Measurements from ENCODE around the gene ADAMTS12. TPM values are rescaled to one million over a fixed set of nuclear protein-coding genes. Genes with fewer than 3 reads are reported as not detected.

ADAMTS12 gene
- total RNA-seq, 2 donors from 2014 or later: 2.3 to 8.9 TPM

DNA sequence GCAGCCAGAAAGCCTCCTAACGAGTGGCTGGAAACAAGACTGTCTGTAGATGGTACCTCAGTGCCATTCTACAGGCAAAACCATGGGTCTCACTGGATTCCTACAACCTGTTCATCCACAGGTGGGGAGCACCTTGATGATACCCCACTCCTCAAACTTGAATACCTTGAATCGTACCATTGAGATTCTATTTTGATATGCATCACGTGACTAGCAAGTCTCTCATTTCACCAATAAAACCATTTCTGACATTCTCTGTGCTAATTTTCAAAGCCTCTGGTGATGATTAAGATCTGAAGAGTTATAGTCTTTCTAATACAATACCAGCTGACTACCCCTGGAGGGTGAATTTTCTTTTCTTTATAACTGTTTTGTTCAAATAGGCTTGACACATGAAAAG lies 188.9 kb downstream of the ADAMTS12 start:
- DNase-seq: no peak
- no peak overlapping the region for H3K27ac ChIP-seq
- H3K4me3 ChIP-seq: no peak overlapping the region
- intact Hi-C loops (cut with DNase I): no loop called here
- TF ChIP-seq, protein P1, sequence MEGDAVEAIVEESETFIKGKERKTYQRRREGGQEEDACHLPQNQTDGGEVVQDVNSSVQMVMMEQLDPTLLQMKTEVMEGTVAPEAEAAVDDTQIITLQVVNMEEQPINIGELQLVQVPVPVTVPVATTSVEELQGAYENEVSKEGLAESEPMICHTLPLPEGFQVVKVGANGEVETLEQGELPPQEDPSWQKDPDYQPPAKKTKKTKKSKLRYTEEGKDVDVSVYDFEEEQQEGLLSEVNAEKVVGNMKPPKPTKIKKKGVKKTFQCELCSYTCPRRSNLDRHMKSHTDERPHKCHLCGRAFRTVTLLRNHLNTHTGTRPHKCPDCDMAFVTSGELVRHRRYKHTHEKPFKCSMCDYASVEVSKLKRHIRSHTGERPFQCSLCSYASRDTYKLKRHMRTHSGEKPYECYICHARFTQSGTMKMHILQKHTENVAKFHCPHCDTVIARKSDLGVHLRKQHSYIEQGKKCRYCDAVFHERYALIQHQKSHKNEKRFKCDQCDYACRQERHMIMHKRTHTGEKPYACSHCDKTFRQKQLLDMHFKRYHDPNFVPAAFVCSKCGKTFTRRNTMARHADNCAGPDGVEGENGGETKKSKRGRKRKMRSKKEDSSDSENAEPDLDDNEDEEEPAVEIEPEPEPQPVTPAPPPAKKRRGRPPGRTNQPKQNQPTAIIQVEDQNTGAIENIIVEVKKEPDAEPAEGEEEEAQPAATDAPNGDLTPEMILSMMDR (IDR thresholded peaks at IDR 0.05): no peak
- TF ChIP-seq POLR2A (IDR thresholded peaks at IDR 0.05): no peak
- H3K36me3 ChIP-seq (replicated peaks in 1 of 2; ENCODE audit: insufficient read depth in 1 of 2, low read depth in 2 of 2): no peaks in the 10 kb centered on the region
- H3K9me3 ChIP-seq: peaks cover 0 to 9% (median 0%) of the 10 kb centered on the region in 3 donors
- ATAC-seq: no peak
- 76 to 88% methylated on average over 3 of the region's 3 CpGs for WGBS, 2 donors
- H3K27me3 ChIP-seq: no peaks in the 10 kb centered on the region
- no peaks in the 10 kb centered on the region for H3K4me1 ChIP-seq

GRCh38 chr5:33701951-33702350 lies 189.8 kb downstream of the ADAMTS12 start:
- no peak for TF ChIP-seq POLR2A (IDR thresholded peaks at IDR 0.05)
- 17 to 37% methylated on average over 2 of the region's 2 CpGs for WGBS, 2 donors
- Histone ChIP-seq H3K9me3 (no peaks in the 10 kb centered on the region), H3K27me3 (no peaks in the 10 kb centered on the region), H3K4me1 (no peaks in the 10 kb centered on the region), H3K27ac (no peak overlapping the region), H3K36me3 (replicated peaks in 1 of 2; ENCODE audit: insufficient read depth in 1 of 2, low read depth in 2 of 2) (no peaks in the 10 kb centered on the region), H3K4me3 (no peak overlapping the region)
- DNase-seq: no peak
- intact Hi-C loops (cut with DNase I): no loop called here
- ATAC-seq: no peak

- no peak overlapping the region for H3K4me3 ChIP-seq
- DNase-seq (no peak), ATAC-seq (no peak)
- WGBS, 2 donors: 59% methylated on average over 3 of the region's 3 CpGs
- no peaks in the 10 kb centered on the region for H3K27me3 ChIP-seq
- TF ChIP-seq POLR2A (IDR thresholded peaks at IDR 0.05): no peak
- TF ChIP-seq, protein P1 (IDR thresholded peaks at IDR 0.05): no peak
- H3K4me1 ChIP-seq: no peaks in the 10 kb centered on the region
- no peaks in the 10 kb centered on the region for H3K36me3 ChIP-seq (replicated peaks in 1 of 2; ENCODE audit: insufficient read depth in 1 of 2, low read depth in 2 of 2)
- intact Hi-C loops (cut with DNase I): no loop called here
- H3K9me3 ChIP-seq: no peaks in the 10 kb centered on the region
- no peak overlapping the region for H3K27ac ChIP-seq
Observed at GRCh38 chr5:33701251-33701650, 190.5 kb downstream of the ADAMTS12 start.

DNA sequence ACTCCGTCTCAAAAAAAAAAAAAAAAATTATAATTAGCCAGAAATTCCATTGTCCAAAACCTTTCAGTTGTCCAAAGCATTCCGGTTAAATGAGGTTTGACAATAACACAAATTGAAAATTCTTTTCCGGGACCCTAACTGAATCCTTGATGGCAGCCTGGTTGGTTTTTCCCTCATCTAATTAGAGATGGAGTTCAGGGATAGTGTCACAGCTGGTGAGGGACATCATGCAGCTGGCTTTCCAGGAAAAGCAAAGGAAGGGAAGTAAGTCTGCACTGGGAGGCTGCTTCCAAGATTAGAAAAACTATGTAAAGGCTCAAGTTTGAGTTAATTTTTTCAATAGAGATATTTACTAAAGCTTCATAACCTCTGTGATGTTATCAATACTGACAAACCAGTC lies 195.4 kb downstream of the ADAMTS12 start:
- TF ChIP-seq, protein P1 (IDR thresholded peaks at IDR 0.05): no peak
- no peak for TF ChIP-seq POLR2A (IDR thresholded peaks at IDR 0.05)
- Histone ChIP-seq H3K9me3 (peaks cover 0 to 3% (median 0%) of the 10 kb centered on the region in 3 donors), H3K4me3 (no peak overlapping the region), H3K27me3 (no peaks in the 10 kb centered on the region), H3K27ac (no peak overlapping the region), H3K36me3 (replicated peaks in 1 of 2; ENCODE audit: insufficient read depth in 1 of 2, low read depth in 2 of 2) (no peaks in the 10 kb centered on the region), H3K4me1 (no peaks in the 10 kb centered on the region)
- ATAC-seq: no peak
- DNase-seq: no peak
- WGBS, 2 donors: 86 to 90% methylated on average over 3 of the region's 3 CpGs
- intact Hi-C loops (cut with DNase I): no loop called here

GRCh38 chr5:33692980-33693379 lies 198.8 kb downstream of the ADAMTS12 start:
- no peak for DNase-seq

More at GRCh38 chr5:33692980-33693379, 198.8 kb downstream of the ADAMTS12 start:
- WGBS, 2 donors: 45 to 73% methylated on average over 2 of the region's 2 CpGs
- Histone ChIP-seq H3K27ac (no peak overlapping the region), H3K4me1 (no peaks in the 10 kb centered on the region), H3K36me3 (replicated peaks in 1 of 2; ENCODE audit: insufficient read depth in 1 of 2, low read depth in 2 of 2) (no peaks in the 10 kb centered on the region), H3K4me3 (no peak overlapping the region), H3K9me3 (peaks cover 0 to 3% (median 0%) of the 10 kb centered on the region in 3 donors), H3K27me3 (no peaks in the 10 kb centered on the region)
- no peak for ATAC-seq
- intact Hi-C loops (cut with DNase I): no loop called here
- no peak for TF ChIP-seq POLR2A (IDR thresholded peaks at IDR 0.05)
- TF ChIP-seq, protein P1 (IDR thresholded peaks at IDR 0.05): no peak

All from body of pancreas (tissue), 4 donors.